SU-DHL-6 (cell line): Measurements from ENCODE around the gene CTNNAL1.

Source experiments
- EZH2phosphoT487 ChIP-seq: fragments of 200-600 bp; sonication (generic), shearing (Covaris generic); conservative IDR thresholded peaks from 2 replicates; pipeline ENCODE4 v1.6.1; 2018; ENCODE audit warnings: mild to moderate bottlenecking, antibody characterized with exemption, low read length, moderate library complexity, mixed read lengths
- TF ChIP-seq, protein P1 (sequence below): fragments of 200-600 bp; sonication (generic); IDR thresholded peaks from one replicate; pipeline ENCODE4 v1.5.1; 2017; ENCODE audit warnings: antibody characterized with exemption, mild to moderate bottlenecking, low read length, moderate library complexity; ENCODE audit not compliant: insufficient read depth, poor library complexity, severe bottlenecking

DNA sequence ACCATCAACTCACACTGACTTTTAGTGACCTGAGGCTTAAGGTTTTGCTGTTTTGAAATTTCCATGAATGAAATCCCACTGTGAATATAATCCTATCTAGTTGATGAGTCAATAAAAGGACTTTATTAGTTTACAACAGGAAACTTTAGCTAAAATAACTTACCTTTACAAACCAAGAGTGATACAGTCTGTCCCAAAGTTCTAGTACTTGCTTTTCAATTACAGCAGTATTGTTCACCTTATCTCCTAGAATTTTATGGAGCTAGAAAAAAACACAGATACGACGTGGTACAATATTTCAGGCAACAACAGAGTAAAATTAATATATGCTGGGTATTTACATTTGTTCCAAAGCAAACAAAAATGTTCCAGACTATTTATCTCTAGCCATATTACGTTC lies 46.9 kb upstream of the CTNNAL1 start:
- TF ChIP-seq, protein P1, sequence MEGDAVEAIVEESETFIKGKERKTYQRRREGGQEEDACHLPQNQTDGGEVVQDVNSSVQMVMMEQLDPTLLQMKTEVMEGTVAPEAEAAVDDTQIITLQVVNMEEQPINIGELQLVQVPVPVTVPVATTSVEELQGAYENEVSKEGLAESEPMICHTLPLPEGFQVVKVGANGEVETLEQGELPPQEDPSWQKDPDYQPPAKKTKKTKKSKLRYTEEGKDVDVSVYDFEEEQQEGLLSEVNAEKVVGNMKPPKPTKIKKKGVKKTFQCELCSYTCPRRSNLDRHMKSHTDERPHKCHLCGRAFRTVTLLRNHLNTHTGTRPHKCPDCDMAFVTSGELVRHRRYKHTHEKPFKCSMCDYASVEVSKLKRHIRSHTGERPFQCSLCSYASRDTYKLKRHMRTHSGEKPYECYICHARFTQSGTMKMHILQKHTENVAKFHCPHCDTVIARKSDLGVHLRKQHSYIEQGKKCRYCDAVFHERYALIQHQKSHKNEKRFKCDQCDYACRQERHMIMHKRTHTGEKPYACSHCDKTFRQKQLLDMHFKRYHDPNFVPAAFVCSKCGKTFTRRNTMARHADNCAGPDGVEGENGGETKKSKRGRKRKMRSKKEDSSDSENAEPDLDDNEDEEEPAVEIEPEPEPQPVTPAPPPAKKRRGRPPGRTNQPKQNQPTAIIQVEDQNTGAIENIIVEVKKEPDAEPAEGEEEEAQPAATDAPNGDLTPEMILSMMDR, result no peak
- no peak for TF ChIP-seq EZH2phosphoT487
